ENCODE measurements around the gene WAPL.
"Not testable (repeated sequence)": the region's sequence is repeated elsewhere in the genome, so short reads cannot be mapped to it uniquely, and the experiment has no call there.

The WAPL gene, protein sequence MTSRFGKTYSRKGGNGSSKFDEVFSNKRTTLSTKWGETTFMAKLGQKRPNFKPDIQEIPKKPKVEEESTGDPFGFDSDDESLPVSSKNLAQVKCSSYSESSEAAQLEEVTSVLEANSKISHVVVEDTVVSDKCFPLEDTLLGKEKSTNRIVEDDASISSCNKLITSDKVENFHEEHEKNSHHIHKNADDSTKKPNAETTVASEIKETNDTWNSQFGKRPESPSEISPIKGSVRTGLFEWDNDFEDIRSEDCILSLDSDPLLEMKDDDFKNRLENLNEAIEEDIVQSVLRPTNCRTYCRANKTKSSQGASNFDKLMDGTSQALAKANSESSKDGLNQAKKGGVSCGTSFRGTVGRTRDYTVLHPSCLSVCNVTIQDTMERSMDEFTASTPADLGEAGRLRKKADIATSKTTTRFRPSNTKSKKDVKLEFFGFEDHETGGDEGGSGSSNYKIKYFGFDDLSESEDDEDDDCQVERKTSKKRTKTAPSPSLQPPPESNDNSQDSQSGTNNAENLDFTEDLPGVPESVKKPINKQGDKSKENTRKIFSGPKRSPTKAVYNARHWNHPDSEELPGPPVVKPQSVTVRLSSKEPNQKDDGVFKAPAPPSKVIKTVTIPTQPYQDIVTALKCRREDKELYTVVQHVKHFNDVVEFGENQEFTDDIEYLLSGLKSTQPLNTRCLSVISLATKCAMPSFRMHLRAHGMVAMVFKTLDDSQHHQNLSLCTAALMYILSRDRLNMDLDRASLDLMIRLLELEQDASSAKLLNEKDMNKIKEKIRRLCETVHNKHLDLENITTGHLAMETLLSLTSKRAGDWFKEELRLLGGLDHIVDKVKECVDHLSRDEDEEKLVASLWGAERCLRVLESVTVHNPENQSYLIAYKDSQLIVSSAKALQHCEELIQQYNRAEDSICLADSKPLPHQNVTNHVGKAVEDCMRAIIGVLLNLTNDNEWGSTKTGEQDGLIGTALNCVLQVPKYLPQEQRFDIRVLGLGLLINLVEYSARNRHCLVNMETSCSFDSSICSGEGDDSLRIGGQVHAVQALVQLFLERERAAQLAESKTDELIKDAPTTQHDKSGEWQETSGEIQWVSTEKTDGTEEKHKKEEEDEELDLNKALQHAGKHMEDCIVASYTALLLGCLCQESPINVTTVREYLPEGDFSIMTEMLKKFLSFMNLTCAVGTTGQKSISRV (N-terminal part only)

DNA sequence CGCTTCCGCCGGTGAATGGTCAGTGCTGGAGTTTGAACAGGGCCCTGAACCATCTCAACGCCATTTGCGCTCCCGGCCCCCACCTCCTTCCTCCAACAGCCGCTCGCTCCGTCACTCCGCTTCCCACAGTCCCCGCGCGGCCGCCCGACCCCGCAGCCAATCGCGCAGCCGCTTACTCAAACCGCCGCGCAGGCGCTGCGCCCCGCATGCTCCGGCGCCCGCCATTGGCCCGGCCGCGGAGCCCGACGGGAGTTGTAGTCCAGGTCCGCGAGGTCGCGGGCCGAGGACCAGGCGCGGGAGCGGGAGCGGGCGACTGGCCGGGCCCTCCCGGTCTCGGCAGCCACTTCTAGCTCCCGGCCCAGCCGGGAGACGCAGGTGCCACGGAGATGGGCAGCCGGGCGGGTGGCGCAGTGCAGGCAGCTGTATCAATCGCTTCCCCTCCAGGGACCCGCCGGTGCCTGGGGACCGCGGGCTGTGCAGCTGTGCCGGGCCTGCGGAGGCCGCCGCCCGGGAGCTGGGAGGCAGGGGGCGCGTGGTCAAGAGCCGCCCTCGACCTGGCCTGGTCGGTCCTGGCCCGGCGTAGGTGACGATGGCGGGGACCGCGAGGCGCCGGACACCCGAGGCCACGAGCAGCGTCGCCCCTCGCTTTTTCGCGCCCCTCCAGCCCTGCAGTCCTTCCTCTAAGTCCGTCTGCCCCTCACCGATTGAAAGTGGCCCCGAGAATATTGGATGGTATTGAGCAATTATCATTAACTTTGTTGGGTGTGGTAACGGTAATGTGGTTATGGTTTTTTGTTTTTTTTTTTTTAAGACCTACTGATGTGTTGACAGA is at the start of gene WAPL:
Gene WAPL (minus strand): TSS at position 115 of the 832 bp plus-strand sequence. CDS start 3,723 bp downstream, outside the sequence.
- DNase-seq (ENCODE audit: low spot score), result peak; percentile 94

DNA sequence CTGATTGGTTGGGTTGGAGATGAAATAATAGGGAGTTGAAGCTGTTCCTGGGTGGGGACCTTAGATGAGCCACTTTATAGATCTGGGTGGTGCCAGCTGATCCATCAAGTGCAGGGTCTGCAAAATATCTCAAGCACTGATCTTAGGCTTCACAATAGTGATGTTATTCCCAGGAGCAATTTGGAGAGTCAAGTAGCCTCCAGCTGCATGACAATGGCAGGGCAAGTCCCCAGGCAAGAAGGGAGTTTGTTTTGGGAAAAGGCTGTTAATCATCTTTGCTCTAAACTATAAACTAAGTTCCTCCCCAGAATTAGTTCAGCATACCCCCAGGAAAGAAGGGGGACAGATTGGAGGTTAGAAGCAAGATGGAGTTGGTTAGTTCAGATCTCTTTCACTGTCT is 47.7 kb upstream of the WAPL start:
- no peak for DNase-seq (ENCODE audit: low spot score)

DNA sequence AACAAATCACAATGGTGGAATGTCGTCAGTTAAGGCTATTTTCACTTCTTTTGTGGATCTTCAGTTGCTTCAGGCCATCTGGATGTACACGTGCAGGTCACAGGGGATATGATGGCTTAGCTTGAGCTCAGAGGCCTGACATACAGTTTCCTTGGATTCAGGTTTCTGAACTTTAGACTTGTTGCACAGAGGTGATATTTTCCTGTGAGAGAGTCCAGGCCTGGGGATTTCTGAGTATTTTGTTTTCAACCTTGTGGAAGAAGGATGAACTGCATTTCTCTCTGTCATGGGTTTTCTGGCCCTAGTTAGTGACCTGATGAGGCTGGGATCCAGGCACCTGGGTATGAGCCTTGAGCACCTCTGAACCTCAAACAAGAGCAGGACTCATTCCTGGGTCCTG is 44.9 kb upstream of the WAPL start:
- DNase-seq (ENCODE audit: low spot score), result not testable (repeated sequence)

DNA sequence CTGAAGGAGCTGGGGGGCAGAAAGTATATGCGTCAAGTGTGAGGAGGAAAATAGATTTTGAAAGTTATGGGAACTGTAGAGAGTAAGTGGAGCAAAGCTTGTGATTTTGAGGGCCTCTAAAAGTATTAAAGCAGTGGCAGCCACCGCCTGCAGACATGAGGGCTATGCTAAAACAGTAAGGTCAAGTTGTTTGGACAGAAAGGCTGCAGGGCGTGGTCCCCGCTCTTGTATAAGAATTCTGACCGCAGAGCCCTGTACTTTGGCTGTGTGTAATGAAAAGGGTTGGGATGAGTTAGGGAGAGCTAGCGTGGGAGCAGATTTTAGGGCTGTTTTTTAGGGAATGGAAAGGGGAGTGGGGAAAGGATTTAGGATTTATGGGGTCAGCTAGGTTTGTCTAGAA is 41.7 kb upstream of the WAPL start:
- not testable (repeated sequence) for DNase-seq (ENCODE audit: low spot score)

DNA sequence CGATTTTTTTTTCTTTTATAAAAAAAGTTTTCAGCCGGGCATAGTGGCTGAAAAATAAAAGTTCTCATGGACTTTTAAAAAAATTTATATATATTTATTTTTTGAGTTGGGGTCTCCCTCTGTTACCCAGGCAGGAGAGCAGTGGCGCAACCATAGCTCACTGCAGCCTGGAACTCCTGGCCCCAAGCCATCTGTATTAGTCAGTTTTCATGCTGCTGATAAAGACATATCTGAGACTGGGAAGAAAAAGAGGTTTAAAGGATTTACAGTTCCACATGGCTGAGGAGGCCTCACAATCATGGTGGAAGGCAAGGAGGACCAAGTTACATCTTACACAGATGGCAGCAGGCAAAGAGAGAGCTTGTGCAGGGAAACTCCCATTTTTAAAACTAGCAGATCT is 37.1 kb upstream of the WAPL start:
- not testable (repeated sequence) for DNase-seq (ENCODE audit: low spot score)

DNA sequence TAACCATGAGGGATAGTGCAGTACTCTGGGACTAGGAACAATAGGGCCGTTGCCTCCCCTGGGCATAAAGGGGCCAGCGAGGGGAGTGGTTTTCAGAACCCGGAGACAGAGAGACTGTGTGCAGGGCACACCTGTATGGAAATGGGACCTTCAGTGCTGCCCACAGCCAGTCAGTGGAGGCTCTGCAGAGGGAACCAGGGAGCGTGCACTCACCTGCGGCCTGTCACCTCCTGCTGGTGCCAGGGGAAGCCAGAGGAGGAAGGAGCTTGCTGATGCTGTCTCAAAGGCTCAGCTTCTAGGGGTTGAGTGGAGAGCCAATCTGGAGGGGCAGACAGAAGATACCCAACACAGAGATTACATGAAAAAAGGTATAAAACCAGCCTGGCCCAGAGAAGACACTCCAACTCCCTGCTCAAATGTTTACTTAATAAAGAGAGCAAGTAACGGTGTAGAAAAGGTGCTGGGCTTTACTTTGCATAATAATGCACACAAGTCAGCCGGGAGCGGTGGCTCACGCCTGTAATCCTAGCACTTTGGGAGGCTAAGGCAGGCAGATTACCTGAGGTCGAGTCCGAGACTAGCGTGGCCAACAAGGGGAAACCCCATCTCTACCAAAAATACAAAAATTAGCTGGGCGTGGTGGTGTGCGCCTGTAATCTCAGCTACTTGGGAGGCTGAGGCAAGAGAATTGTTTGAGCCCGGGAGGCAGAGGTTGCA is 35.5 kb upstream of the WAPL start:
- DNase-seq (ENCODE audit: low spot score), result no peak

DNA sequence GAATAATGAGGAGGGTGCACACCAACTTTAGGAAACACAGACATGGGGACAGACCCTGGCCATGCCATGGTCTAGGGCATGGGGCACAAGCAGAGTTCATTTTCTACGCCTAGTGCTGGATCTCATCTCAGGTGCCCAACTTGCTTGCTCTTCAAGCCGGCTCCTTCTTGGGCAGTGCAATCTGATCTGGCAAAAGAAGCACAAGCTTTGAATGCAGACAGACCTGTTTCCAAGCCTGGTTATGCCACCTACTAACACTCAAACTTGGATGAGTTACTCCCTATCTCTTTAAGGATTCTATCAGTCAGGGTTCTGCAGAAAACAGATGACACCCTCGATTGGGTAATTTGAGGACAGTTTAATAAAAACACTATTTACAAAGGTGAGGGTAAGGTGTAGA is 34.9 kb upstream of the WAPL start:
- DNase-seq (ENCODE audit: low spot score), result no peak

DNA sequence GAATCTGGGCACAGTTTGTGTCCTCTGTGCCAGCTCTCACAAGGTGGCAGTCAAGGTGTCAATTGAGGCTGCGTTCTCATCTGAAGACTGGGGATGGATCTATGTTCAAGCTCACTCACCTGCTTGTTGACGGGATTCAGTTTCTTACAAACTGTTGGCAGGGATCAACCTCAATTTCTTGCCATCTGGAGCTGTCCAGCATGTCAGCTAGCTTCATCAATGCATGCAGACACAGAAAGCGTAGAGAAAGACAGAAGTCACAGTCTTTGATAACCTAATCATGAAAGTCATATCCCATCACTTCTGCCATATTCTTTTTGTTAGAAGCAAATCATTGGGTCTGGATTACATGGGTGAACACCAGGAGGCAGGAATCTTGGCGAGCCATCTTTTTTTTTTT is 32.0 kb upstream of the WAPL start:
- no peak for DNase-seq (ENCODE audit: low spot score)

DNA sequence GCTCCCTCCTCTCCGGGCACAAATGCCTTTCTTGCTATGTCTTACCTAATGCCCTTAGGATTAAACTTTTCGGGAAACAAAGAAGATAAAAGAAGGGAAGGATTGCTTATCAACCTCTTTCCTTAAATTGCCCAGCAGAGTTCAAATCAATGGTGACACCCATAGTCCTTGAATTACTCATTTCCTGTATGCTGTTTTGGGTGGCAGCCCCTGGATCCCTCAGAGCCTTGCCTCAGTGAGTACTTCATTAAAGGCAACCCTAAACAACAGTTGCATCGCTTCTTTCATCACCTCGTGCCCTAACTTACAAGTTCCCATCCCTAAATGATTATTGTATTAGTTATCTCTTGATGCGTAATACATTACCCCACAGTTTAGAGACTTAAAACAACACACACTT is 31.6 kb upstream of the WAPL start:
- no peak for DNase-seq (ENCODE audit: low spot score)

DNA sequence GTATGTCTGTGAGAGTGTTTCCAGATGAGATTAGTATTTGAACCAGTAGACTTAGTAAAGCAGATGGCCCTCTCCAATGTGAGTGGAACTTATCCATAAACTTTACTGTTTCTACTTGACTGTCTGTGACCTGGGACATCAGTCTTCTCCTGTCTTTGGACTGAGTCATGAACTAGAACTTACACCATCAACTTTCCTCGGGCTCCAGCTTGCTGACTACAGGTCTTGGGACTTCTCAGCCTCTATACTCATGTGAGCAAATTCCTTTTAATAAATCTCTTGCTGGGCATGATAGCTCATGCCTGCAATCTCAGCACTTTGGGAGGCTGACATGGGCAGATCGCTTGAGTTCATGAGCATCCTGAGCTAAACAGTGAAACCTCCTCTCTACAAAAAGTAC is 25.7 kb upstream of the WAPL start:
- DNase-seq (ENCODE audit: low spot score), result no peak

DNA sequence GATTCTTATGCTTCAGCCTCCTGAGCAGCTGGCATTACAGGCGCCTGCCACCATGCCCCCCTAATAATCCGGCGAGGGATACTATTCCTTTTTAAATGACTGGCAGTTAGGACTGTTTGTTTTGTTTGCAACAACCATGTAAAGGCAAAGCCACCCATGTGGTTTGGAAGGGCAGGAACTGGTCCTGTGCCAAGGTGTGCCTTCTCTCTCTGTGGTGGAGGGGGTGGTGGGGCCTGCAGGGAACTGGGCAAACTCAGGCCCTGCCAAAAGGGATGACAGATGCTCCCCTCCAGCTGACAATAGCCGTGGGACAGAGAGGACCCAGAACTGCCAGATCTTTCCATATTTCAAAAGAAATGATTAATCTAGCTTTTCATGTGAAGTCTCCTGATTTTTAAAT is 23.5 kb upstream of the WAPL start:
- no peak for DNase-seq (ENCODE audit: low spot score)

DNA sequence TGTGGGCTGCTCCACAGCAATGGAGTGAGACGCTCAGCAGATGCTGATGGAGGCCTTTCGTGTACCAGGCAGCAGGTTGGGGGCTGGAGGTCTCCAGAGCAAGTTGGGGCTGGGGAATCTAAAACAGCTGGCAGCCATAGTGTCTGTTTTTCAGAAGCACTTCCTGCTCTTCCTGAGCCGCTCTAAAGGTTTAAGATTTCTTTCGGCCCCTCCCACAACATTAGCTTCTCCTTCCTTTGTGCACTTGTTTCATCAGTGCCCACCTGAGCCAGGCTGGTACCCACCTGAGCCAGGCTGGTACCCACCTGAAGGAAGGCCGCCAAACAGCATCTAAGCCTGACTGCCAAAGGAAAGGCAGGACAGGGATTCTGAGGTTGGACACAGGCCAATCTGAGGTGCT is 18.4 kb upstream of the WAPL start:
- no peak for DNase-seq (ENCODE audit: low spot score)

DNA sequence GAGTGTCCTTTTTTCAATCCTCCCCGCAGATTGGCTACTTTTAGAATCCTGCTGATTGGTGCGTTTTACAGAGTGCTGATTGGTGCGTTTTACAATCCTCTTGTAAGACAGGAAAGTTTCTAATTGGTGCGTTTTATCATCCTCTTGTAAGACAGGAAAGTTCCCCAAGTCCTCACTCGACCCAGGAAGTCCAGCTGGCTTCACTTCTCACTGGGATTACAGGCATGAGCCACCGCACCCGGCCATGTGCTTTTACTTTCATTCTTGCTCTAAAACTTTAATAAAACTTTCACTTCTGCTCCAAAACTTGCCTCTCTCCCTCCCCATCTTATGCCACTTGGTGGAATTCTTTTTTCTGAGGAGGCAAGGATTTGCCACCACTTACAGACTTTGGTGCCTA is 17.0 kb upstream of the WAPL start:
- no peak for DNase-seq (ENCODE audit: low spot score)

DNA sequence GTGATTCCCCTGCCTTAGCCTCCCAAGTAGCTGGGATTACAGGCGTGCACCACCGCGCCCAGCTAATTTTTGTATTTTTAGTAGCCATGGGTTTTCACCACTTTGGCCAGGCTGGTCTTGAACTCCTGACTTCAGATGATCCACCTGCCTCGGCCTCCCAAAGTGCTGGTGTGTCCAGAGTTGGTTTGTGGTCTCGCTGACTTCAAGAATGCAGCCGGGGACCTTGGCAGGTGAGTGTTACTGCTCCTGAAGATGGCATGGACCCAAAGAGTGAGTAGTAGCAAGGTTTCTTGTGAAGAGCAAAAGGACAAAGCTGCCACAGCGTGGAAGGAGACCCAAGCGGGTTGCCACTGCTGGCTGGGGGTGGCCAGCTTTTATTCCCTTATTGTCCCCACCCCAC is 16.4 kb upstream of the WAPL start:
- DNase-seq (ENCODE audit: low spot score), result not testable (repeated sequence)

DNA sequence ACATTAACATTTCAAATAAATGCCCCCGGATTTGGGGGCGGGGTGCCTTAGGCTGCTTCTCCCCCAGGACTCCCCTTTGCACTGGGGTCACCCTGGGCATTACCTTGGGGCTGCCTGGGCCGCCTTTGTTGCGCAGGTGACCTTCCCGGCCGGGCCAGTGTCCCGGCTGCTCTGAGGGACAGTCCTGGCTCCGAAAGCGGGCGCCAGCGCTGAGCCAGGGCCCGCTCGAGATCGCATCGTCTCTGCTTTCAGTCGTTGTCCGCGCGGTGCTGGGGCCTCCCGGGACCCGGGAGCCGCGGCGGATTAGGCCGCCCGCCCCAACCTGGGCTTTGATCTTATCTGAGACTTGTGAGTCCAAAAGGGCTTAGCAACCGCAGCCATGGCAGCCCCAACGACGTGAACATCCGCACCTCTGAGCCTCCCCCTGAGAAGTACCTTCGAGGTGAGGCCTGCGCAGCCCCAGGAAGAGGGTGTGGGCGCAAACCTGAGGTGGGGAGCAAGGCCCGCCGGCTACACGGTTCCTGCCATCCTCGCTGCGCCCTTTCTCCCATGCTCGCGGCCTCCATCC is 14.8 kb upstream of the WAPL start:
- no peak for DNase-seq (ENCODE audit: low spot score)

DNA sequence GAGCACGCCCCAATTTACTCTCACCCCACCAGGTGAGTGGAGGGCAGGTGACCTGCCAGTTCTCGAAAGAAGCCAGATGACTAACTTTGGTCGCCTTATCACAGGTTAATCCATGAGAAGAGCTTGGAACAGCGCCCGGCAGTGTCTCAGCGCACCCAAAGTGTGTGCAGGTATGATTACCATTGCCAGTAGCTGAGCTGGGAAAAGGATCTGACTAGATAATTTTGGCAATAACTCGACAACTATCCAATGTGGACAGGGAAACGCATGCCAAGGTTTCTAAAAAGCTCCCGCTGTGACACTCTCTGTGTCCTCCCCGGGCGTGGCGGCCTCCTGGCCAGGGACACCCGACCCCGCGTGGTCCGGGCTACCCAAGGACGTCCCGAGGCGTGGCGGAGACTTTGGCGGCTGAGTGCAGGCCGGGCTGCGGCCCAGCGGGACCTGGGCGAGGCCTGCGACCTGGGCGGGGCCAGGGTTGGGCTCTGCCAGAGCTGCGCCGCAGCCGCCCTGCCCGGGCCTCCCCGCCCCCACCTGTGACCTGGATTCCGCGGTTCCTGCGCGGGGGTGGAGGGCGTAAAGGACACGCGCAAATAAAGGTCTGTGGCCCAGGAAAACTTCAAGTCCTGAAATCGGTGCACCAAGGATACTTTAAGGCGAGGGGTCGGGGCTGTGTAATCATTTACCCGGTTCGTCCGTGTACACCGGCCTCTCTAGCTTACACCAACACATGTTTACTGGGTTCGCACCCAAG is 13.7 kb upstream of the WAPL start:
- DNase-seq (ENCODE audit: low spot score), result peak; percentile 75

DNA sequence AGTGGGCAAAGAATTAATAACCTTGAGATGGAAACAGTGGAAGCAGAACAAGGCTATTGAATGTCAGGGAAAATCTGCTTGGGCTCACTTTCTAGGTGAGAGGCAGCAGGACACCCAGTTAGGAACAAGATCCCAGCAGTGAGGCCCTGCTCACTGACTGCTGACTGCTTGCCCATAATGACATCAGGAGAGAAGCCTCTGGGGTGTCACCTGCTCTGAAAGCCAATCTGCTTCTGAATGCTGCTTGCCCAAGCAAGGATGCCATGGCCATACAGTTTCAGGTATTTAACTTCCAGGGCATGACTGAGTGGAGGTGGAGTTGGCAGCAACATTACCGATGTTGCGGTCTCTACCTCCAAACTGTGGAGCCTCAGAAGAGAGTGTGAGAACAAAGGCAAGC is 11.7 kb upstream of the WAPL start:
- no peak for DNase-seq (ENCODE audit: low spot score)

DNA sequence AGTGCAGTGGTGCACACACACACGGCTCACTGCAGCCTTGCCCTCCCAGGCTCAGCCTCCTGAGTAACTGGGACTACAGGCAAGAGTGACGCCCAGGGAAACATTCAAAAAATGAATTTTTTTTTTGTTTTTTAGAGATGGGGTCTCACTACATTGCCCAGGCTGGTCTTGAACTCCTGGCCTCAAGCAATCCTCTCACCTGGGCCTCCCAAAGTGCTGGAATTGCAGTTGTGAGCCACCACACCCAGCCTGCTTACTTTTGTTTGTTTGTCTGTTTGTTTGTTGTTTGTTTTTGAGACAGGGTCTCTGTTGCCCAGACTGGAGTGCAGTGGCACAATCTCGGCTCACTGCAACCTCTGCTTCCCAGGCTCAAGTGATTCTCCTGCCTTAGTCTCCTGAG is 7.1 kb upstream of the WAPL start:
- not testable (repeated sequence) for DNase-seq (ENCODE audit: low spot score)

DNA sequence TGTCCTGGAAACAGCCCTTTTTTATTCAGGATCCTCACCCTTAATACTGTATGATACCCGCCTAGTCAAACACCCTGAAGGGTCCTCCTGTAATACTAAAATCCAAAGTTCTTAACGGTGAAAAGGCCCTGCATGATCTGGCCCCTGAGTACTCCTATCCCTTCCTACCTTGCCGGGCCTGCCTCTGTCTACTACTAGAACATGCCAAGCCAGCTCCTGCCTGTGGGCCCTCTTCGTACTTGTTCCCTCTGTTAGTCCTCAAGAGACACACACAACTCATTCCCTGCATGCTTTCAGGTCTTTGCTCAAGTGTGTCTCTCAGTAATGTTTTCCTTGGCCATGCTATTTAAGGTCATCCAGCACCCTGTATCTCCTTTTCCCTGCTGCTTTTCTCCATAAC is 5.0 kb upstream of the WAPL start:
- no peak for DNase-seq (ENCODE audit: low spot score)

DNA sequence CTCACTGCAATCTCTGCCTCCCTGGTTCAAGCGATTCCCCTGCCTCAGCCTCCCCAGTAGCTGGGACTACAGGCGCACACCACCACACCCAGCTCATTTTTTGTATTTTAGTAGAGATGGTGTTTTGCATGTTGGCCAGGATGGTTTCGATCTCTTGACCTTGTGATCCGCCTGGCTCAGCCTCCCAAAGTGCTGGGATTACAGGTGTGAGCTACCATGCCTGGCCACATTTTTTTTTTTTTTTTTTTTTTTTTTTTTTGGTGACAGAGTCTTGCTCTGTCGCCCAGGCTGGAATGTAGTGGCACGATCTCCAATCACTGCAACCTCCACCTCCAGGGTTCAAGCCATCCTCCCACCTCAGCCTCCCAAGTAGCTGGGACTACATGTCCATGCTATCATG is 4.1 kb upstream of the WAPL start:
- not testable (repeated sequence) for DNase-seq (ENCODE audit: low spot score)
